ENCODE measurements around the gene FOXD3.

FOXD3 gene

DNA sequence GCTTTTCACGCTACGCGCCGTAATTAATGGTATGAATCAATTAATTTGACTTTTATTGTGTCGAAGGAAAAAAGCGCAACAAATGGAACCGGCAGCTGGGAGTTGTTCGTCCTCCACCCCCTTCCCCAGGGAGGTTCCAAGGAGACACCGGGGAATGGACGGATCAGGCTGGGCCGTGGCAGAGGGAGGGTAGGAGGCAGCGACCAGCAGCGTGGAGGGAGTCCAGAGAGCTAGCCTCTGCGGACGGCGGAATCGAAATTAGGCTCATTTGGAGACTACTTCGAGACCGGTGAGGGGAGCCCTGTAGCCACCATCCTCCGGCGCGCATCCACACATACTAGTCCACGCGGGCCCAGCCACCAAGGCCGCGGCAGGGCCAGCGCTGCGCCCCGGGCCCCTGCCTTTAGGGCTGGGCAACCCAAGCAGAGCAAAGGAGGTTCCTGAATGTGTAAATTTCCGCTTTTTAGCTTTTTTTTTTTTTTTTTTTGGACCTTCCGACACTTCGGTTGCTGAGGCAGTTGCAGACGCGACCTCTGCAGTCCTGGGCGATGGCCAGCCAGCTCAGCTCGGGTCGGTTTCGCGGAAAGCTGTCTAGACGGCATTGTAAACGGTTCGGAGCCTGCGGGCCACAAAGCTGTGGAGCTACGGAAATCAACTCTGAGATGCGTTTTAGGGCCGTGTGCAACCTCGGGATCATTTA lies 2.2 kb upstream of the FOXD3 start:
- DNase-seq (ENCODE audit: extremely low spot score, insufficient read length, low read depth) (no peak), FAIRE-seq (no peak)

DNA sequence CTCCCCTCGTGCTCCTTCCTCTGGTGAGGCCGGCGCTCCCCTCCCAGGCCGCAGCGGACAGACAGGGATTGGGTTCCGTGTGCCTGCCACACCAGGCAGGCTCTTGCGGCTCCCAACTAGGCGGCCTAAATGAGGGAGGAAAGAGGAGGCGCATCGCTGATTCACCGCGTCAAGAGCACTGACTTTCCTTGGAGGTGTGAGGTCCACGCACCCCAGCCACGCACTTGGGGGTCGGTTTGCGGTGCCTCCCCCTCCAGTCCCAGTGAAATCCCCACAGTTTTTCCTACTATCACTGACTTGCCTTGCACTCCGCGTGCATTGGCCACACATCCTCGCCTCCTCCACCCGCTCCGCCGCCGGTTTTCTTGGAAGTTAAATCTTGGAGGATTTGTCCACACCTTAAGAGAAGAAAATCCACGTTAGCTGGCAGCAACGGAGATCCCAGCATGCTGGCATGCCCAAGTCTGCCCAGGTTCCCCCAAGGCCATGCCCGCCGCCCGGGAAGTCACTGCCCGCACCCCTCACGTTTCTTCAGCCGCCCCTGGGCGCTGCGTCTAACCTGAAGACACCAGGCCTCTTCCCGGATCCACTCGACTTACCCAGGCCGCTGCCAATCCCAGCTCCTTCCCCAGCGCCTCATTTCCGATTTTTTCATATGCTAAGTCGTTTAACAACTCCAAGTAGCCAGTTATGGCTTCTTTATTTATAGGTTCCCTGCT lies 1.1 kb upstream of the FOXD3 start:
- FAIRE-seq: no peak

DNA sequence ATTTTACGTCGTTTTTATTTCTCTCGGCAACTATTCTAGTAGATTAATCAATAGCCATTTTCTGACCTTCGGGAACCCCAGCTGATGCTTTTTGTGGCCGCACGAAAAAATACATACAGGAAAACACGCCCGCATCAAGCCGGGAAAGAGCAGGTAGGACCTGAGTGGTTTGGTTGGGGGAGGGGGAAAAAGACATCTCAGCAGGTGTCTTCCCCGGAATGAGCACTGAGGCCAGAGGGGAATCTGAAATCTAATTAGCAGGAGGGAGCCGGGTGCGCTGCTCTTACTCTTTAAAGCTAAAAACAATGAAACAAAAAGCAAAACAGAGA lies 618 bp upstream of the FOXD3 start:
- DNase-seq (ENCODE audit: extremely low spot score, insufficient read length, low read depth) (no peak), FAIRE-seq (no peak)

More for the DNA sequence above, 1.1 kb upstream of the FOXD3 start:
- DNase-seq (ENCODE audit: extremely low spot score, insufficient read length, low read depth): no peak

DNA sequence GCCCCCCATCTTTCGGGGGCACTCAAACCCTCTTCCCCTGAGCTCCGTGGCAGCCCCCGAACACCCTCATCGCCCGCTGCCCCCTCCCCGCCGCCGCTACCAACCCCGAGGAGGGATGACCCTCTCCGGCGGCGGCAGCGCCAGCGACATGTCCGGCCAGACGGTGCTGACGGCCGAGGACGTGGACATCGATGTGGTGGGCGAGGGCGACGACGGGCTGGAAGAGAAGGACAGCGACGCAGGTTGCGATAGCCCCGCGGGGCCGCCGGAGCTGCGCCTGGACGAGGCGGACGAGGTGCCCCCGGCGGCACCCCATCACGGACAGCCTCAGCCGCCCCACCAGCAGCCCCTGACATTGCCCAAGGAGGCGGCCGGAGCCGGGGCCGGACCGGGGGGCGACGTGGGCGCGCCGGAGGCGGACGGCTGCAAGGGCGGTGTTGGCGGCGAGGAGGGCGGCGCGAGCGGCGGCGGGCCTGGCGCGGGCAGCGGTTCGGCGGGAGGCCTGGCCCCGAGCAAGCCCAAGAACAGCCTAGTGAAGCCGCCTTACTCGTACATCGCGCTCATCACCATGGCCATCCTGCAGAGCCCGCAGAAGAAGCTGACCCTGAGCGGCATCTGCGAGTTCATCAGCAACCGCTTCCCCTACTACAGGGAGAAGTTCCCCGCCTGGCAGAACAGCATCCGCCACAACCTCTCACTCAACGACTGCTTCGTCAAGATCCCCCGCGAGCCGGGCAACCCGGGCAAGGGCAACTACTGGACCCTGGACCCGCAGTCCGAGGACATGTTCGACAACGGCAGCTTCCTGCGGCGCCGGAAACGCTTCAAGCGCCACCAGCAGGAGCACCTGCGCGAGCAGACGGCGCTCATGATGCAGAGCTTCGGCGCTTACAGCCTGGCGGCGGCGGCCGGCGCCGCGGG lies 837 bp downstream of the FOXD3 start:
- no peak for DNase-seq (ENCODE audit: extremely low spot score, insufficient read length, low read depth)
- FAIRE-seq: no peak

DNA sequence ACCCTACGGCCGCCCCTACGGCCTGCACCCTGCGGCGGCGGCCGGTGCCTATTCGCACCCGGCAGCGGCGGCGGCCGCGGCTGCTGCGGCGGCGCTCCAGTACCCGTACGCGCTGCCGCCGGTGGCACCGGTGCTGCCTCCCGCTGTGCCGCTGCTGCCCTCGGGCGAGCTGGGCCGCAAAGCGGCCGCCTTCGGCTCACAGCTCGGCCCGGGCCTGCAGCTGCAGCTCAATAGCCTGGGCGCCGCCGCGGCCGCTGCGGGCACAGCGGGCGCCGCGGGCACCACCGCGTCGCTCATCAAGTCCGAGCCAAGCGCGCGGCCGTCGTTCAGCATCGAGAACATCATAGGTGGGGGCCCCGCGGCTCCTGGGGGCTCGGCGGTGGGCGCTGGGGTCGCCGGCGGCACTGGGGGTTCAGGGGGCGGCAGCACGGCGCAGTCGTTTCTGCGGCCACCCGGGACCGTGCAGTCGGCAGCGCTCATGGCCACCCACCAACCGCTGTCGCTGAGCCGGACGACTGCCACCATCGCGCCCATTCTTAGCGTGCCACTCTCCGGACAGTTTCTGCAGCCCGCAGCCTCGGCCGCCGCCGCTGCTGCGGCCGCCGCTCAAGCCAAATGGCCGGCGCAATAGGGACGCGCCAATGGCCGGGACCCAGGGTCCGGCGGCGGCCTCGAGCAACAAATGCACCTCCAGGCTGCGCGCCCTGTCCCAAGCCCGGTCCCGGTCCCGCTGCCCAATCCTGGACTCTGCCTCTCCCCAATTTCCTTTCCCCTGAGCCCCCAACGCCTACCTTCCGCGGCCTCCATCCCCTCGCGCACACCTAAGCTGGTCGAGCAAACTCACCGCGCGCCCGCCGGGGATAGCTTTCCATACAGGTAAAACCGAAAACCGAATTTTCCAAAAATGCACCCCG lies 1.8 kb downstream of the FOXD3 start:
- no peak for FAIRE-seq
- no peak for DNase-seq (ENCODE audit: extremely low spot score, insufficient read length, low read depth)

DNA sequence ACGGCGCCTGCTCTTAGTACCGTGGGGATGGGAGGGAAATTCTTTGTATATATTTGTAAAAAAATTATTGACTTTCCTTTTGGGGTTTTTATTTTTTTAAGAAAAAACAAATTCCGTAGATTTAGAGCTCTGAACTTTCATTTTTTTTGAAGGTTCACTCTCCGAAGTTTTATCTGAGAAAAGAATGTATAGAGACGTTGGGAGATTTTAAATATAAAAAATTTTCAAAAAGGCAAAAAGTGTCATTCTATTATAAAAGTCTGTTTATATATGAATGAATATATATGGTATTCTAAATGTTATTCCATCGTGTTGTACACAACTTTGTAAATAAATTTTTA lies 2.4 kb downstream of the FOXD3 start:
- DNase-seq (ENCODE audit: extremely low spot score, insufficient read length, low read depth) (no peak), FAIRE-seq (no peak)

DNA sequence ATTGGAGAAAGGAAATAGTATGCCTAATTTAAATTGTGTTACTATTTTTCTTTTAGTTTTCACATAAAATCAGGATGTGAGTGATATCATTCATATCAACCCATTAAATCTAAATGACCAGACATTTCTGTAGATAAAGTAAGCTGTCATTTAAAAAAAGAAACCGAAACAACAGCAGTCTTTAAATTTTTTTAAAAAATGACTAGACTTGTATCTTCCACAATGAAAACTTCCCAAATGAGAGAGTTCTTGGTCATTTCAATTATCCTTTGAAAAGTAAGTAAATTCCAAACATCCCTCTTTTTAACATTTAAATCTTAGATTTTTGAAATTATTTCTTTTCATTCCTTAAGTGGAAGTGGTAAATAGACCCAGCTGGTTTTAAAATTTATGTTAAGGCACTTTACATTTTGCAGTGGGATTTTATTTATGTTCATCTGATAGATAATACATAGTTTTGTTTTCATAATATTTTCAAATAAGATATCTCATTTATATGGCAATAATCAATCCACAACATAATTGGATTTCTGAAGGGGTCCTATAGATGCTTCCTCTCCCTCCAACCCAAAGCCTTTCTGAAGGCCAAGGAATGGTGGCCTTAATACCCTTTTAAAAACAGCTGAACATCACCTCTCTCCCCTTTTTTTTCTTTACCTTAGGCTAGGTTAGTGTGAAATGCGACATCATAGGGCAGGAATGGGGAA lies 3.1 kb downstream of the FOXD3 start:
- FAIRE-seq: no peak

DNA sequence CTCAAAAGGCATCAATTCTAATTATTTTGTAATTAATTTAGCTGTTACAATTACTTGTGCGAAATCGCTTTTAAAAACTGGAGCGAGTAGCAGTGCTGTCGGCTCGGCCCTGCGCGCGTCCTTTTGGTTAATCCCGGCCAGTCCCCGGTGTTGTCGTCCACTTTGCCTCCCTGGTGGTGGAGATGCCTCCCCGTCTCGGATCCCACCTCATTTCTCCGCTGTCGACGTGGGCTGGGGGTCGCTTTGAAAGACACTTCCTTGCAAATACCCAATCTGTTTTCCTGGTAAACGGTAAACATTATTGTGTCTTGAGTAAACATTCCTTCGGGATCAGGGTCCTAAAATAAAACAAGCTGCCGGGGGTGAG lies 3.7 kb downstream of the FOXD3 start:
- no peak for FAIRE-seq
- DNase-seq (ENCODE audit: extremely low spot score, insufficient read length, low read depth): no peak

More for the DNA sequence above, 3.1 kb downstream of the FOXD3 start:
- no peak for DNase-seq (ENCODE audit: extremely low spot score, insufficient read length, low read depth)

DNA sequence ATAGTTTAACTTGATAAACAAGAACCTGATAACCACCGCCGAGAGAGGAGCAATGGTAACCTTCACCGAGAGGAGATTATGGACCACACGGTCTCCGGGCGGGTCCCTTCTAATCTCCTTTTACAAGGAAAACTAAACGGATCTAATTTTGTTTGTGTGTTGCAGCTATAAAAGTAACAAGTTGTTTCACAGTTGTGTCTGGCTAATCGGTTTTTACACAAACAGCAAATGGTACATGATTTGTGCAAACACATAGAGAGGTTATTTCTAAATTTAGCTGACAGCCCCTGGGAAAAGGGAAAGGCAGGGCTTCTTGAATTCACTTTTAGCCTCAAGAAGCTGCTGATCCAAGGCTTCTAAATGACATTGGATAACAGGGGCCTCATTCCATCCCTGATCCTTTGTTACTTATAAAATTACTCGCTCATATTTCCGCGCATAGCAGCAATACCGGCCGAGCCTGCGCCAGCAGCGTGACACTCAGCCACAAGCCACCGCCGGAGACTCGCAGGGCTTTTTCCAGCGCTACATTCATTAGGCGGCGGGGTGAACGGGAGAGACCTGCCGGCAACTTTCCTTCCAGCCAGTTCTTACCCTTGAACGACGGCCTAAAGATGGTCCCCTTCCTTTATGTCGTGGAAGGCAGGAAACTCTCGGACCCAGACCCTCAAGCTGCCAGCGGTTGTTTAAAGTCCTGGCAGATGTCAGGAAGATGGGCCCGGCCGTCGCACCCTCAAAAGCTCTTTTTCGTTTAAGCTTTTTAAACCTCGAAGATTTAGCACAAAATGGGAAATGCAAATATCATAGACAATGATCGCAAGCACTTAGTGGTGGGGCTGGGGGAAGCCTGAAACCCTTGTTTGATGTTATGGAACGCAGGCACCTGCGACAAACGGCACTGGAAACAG lies 4.4 kb downstream of the FOXD3 start:
- FAIRE-seq (no peak), DNase-seq (ENCODE audit: extremely low spot score, insufficient read length, low read depth) (no peak)

DNA sequence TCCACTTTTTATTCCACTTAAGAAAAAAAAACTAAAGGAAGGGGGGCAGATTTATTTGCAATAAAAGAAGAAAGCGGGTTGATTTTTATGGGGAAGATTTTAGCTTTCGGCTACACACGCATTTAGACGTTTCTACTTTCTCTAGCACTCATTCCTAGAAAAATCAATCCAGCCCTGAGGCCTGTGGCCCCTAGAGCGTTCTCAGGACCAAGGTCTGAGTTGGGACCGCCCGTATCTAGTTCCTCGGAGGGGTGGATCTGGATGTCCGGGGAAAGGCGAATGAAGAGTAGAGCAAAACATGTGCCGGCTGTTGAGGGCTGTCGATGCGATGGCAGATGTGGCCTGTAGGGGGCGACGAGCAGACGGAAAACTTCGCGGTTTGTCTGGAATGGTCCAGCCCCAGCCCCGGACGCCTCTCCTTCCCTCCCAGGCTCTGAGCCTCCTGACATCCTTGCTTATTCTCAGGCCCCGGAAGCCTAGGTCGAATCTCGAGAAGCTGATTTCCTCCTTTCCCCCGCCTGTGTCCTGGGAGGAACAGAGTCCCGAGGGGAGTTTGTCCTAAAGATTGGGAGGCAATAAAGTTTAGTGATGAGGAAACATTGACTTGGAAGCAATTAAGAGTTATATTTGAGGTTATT lies 5.2 kb downstream of the FOXD3 start:
- DNase-seq (ENCODE audit: extremely low spot score, insufficient read length, low read depth) (no peak), FAIRE-seq (peak; percentile 76)

DNA sequence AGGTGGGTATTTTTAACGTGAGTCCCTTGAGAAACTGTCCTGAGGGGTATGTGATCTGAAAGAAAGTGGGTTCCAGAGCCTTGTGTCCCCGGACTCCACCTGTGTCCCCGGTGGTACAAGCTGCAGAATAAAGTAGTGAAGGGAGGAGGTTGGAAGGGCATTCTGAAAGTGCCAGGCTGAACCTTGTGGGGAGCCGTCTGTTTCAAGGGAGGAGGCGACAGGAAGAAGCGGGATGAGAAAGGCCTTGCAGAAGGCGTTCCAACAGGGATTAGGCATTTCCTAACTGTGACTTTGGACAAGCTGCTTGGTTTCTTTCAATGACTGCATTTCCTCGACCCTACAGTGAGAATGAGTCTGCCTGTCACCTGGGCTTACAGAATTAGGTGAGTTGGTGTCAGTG lies 5.8 kb downstream of the FOXD3 start:
- FAIRE-seq: no peak

DNA sequence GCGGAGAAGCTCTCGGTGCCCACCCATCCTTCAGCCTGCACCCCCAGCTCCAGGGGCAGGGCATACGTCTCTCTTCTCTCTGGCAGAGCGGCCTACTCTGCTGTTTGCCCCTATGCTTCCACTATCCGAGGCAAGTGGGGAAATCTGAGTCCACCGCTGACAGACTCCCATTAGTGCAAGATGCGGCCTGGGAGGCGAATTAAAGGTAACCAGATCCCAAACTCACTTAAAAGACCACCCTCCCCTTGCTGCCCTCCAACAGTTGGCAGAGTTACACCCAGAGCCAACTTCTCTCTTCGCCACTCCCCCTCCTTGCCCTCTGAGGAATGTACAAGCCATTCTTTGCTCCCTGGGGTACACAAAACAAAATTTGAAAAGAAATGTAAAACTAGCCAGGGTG lies 6.4 kb downstream of the FOXD3 start:
- DNase-seq (ENCODE audit: extremely low spot score, insufficient read length, low read depth) (no peak), FAIRE-seq (no peak)

More for the DNA sequence above, 5.8 kb downstream of the FOXD3 start:
- no peak for DNase-seq (ENCODE audit: extremely low spot score, insufficient read length, low read depth)

DNA sequence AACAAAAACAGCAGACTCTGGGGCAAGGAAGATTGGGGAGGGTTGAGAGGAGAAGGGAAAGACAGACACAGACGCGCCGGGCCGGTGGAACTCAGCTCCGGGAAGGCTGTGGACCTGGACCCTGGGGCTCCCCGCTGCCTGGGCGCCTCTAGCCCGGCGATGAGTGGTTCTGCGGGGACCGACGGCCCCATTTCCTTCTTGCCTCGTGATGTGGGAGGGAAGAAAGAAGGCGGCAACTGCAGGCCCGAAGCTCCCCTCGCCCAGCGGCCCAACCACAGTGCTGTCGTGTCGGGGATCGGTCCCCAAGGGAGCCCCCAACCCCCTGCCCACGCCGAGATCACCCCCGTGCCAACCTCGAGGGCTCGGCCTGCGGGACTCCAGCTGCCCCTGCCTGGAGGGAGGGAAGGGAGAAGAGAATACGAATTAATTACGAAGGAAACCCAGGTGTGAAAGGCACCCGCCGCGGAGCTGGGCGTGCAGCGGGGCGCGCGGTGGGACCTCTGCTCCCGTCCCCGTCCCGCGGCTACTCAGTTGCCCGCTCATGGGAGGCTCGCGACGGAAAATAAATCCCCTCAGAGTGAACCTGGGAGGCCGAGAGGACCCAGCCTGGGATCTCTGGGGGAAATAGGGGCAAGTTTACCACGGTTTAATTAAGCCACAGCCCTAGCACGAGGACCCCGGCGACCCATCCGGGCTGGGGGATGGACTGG lies 7.4 kb downstream of the FOXD3 start:
- FAIRE-seq (no peak), DNase-seq (ENCODE audit: extremely low spot score, insufficient read length, low read depth) (no peak)

DNA sequence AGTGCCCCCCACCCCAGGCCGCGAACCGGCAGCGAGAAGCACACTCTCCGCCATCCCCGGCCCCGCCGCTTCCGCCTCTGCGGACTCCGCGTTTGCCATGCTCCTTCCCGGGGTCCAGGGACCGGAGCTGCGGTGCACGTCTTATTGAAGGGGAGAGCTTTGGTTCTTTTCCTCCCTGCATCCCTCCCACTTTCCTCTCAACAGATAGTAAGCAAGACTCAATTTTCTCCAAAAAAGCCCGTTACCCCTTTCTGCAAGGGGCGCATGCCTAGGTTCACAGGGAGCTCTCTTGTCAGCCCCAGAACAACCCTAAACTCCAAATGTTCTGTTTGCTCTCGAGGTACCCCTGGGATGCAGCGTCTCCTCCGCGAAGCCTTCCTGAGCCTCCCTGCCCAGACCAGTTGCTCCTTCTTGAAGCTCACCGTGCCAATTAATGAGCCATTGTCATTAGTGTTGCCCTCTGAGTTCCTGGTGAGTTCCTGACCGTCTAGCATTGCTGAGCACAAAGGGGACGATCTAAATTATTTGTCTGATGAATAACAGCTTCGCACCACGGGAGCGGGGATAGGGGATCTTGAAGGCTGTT lies 8.1 kb downstream of the FOXD3 start:
- FAIRE-seq: no peak

DNA sequence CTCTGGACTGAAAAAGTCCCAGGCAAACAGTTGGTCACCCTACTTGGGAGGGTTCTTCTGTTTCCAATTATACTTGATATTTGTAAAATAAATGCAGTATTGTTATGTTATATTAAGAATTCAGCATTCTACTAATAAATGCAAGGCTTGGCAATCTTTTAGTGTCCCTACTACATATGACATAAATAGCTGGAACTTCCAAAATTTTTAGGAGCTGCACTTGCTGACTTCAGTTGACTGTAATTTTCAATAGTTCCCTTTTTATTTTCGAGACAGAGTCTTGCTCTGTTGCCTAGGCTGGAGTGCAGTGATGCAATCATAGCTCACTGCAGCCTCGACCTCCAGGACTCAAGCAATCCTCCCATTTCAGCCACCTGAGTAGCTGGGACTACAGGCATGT lies 20.0 kb downstream of the FOXD3 start:
- DNase-seq (ENCODE audit: extremely low spot score, insufficient read length, low read depth): no peak
- no peak for FAIRE-seq

More for the DNA sequence above, 8.1 kb downstream of the FOXD3 start:
- no peak for DNase-seq (ENCODE audit: extremely low spot score, insufficient read length, low read depth)

DNA sequence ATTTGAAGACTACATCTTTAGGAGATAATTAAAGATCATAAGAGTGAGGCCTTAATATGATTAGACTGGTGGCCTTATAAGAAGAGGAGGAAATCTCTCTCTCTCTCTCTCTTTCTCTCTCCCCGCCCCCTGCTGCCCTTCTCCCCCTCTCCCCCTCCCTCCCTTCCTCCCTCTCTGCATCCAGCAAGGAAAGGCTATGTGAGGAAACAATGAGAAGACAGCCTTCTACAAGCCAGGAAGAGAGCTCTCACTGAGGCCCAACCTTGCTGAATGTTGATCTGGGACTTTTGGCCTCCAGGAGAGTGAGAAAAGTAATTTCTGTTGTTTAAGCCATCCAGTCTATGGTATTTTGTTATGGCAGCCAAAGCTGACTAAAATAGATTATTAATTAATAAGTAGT lies 21.6 kb downstream of the FOXD3 start:
- no peak for FAIRE-seq
- DNase-seq (ENCODE audit: extremely low spot score, insufficient read length, low read depth): no peak

DNA sequence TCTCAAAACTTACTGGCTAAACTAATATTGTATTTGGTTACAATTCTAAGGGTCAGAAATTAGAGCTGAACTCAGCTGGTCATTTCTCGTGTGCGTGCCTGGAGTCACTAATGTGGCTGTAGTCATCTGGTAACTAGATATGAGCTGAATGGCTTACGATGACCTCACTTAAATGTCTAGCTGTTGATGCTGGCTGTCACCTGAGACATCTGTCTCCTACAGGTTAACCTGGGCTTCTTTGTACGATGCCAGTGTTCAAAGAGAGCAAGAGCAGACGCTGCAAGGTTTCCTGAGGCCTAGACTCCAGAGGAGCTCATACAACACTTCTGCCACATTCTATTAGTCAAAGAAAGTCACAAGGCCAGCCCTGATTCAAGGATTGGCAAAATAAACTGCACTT lies 28.0 kb downstream of the FOXD3 start:
- DNase-seq (ENCODE audit: extremely low spot score, insufficient read length, low read depth): no peak
- FAIRE-seq: no peak
